Activated T-cell treated with anti-CD3 and anti-CD28 coated beads, Interleukin-2, amount 50 U/mL, for 4 hours (primary cell): ENCODE results near the gene CHRM4. TPM values are rescaled to one million over a fixed set of nuclear protein-coding genes. Genes with fewer than 3 reads are reported as not detected.

Experiments used
- ATAC-seq, 2 donors: fragments of 200-7000 bp; cut with Tn5 transposase; one replicate each; pipeline ENCODE4 v1.10.0; 2021
- DNase-seq: peaks from one replicate; pipeline ENCODE4 v3.0.0-alpha.2; 2020
- H3K27me3 Mint-ChIP-seq: one replicate; pipeline ENCODE4 v1.8.0; 2021; ENCODE audit warnings: low read depth, mixed read lengths
- H3K36me3 Mint-ChIP-seq: one replicate; pipeline ENCODE4 v1.8.0; 2022; ENCODE audit warnings: mixed read lengths; ENCODE audit not compliant: insufficient read depth
- H3K4me1 Mint-ChIP-seq: one replicate; pipeline ENCODE4 v1.8.0; 2021; ENCODE audit warnings: low read depth, mixed read lengths
- H3K4me3 Mint-ChIP-seq: one replicate; pipeline ENCODE4 v1.8.0; 2021; ENCODE audit warnings: mild to moderate bottlenecking, moderate library complexity, mixed read lengths
- H3K9me3 Mint-ChIP-seq: one replicate; pipeline ENCODE4 v1.8.0; 2021; ENCODE audit warnings: mixed read lengths
- total RNA-seq, 3 donors: library from RNA; stranded (reverse); gene quantifications; one replicate each; pipeline ENCODE4 v1.2.1, GENCODE V29; 2021

CHRM4 gene
- total RNA-seq, 3 donors from 2014 or later: 0.13 to 0.52 (median 0.25) TPM

GRCh38 chr11:46335271-46335670, 56.3 kb downstream of the CHRM4 start:
- H3K9me3 Mint-ChIP-seq: no peaks in the 10 kb centered on the region
- ATAC-seq (no peak), DNase-seq (no peak)
- H3K36me3 Mint-ChIP-seq: no peaks in the 10 kb centered on the region
- H3K4me3 Mint-ChIP-seq: no peak overlapping the region
- peaks cover 3% of the 10 kb centered on the region for H3K27me3 Mint-ChIP-seq
- peaks cover 74% of the 10 kb centered on the region for H3K4me1 Mint-ChIP-seq

- H3K9me3 Mint-ChIP-seq: no peaks in the 10 kb centered on the region
- peak overlapping the region; percentile 77 for H3K4me3 Mint-ChIP-seq
- peaks cover 3% of the 10 kb centered on the region for H3K27me3 Mint-ChIP-seq
- H3K4me1 Mint-ChIP-seq: peaks cover 76% of the 10 kb centered on the region
- H3K36me3 Mint-ChIP-seq: no peaks in the 10 kb centered on the region
- DNase-seq: no peak
- no peak for ATAC-seq
Observed at GRCh38 chr11:46334211-46334610, 57.4 kb downstream of the CHRM4 start.

Other genes with a start within 250 kb of the CHRM4 start
- under 1 TPM; 0.20 to 0.27 (median 0.26) TPM for gene CREB3L1, start 114.1 kb downstream of the CHRM4 start, total RNA-seq
- 100 to 1,000 TPM; 112 to 122 (median 118) TPM for gene DGKZ, start 44.3 kb downstream of the CHRM4 start, total RNA-seq
- gene MDK, start 10.1 kb downstream of the CHRM4 start, total RNA-seq: 1 to 10 TPM; 2.1 to 3.0 (median 2.9) TPM
- 10 to 100 TPM; 30.7 to 36.1 (median 31.7) TPM for gene AMBRA1, start 202.2 kb upstream of the CHRM4 start, total RNA-seq
- 1 to 10 TPM; 5.5 to 8.1 (median 5.7) TPM for gene HARBI1, start 225.5 kb upstream of the CHRM4 start, total RNA-seq
- gene ATG13, start 225.8 kb upstream of the CHRM4 start, total RNA-seq: 10 to 100 TPM; 47.4 to 54.8 (median 53.1) TPM